ENCODE measurements around the gene SERTAD2.

- no peak for TF ChIP-seq CTCF (IDR thresholded peaks at IDR 0.05)
- no peak for TF ChIP-seq POLR2AphosphoS5 (IDR thresholded peaks at IDR 0.05)
- TF ChIP-seq POLR2A (IDR thresholded peaks at IDR 0.05): no peak
Measured at GRCh38 chr2:64650722-64651338, 2.9 kb downstream of the SERTAD2 start.
